Cerebellar cortex (tissue), 1 donor: ENCODE data around the gene RMP24.
"Not testable (repeated sequence)": the region's sequence is repeated elsewhere in the genome, so short reads cannot be mapped to it uniquely, and the experiment has no call there.

Experiments
- DNase-seq: peaks from one replicate; pipeline ENCODE4 v3.0.0-alpha.2; 2015; ENCODE audit warnings: low spot score

Gene RMP24

GRCh38 chr18:35972197-35973000 is at the start of gene RMP24:
Gene RMP24 (plus strand): TSS chr18:35972679.
- DNase-seq, result peak; percentile 94

GRCh38 chr18:35923939-35924684 is 48.4 kb upstream of the RMP24 start:
- DNase-seq, result no peak

DNA sequence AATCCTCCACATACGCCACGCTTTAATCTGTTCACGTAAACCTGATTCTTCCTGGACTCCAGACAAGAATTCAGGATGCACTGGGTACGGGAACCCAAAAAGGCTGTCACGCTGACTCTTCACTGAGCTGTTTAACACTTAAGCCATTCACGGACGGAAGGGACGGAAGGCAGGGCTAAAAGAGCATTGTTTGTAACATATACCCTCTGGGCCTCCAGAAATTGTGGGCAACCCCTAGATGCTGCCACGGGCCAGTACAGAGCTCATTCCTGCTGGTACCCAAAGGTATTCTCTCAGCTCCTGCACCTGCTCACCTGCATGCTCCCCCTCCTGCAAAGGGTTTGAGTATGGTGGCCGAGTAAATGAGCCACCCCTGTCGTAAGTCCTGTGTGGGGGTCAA is 45.6 kb upstream of the RMP24 start:
- DNase-seq, result no peak

DNA sequence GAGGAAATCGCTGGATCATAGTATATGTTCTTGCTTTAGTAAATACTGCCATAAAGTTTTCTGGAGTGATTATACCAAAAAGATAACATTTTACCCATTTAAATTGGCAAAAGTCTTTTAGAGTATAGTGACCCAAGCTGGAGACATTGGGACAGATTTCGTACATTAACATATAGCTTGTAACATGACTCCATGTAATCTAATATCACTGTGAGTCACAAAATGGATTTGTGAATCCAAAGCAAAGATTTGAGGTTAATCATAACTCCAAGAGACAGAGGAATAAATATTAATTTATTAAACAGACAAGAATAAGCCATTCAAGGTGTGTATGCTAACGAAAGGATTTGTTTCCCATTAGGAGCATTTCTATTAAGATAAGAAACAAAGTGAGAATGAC is 45.0 kb upstream of the RMP24 start:
- DNase-seq, result no peak

DNA sequence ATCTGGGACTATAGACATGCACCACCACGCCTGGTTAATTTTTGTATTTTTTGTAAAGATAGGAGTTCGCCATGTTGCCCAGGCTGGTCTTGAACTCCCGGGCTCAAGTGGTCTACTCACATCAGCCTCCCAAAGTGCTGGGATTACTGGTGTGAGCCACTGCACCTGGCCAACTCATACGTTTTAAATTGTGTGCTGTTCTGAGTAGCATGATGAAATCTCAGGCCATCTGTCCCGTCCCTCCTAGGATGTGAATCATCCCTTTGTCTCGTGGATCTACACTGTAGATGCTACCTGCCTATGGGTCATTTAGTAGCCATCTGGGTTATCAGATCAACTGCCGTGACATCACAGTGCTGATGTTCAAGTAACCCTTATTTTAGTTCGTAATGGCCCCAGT is 38.5 kb upstream of the RMP24 start:
- DNase-seq, result no peak

DNA sequence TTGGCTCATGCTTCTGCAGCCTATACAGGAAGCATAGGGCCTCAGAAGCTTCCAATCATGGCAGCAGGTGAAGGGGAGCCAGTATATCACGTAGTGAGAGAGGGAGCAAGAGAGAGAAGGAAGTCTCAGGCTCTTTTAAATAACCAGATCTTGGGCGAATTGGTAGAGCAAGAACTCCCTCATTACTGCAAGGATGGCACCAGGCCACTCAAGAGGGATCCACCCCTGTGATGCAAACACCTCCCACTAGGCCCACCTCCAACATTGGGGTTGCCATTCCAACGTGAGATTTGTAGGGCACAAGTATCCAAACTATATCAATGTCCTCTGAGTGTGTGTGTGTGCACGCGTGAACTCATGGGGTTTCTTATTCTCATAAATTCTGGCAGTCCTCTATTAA is 37.6 kb upstream of the RMP24 start:
- DNase-seq, result no peak

- no peak for DNase-seq
These were observed 36.7 kb upstream of the RMP24 start for GRCh38 chr18:35935805-35936204.

GRCh38 chr18:35936951-35937350 is 35.5 kb upstream of the RMP24 start:
- DNase-seq, result no peak

DNA sequence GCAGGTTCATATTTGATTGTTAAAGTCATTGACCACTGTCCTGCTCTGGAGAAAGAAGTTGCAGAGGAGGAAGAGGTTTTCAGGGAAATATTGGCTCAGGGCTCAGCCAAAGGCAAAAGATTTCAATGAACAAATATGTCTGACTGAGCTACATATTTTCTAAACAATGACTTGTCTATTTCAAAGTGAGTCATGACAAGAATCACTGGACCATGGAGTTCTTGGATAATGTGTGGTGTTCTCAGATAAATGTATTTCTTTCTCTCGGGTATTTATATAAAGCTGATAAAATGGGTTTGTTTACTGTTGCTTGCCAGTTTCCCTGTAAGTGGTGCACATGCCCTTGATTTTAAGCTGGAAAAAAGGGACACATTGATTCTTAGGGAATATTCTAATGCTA is 34.3 kb upstream of the RMP24 start:
- DNase-seq, result no peak

DNA sequence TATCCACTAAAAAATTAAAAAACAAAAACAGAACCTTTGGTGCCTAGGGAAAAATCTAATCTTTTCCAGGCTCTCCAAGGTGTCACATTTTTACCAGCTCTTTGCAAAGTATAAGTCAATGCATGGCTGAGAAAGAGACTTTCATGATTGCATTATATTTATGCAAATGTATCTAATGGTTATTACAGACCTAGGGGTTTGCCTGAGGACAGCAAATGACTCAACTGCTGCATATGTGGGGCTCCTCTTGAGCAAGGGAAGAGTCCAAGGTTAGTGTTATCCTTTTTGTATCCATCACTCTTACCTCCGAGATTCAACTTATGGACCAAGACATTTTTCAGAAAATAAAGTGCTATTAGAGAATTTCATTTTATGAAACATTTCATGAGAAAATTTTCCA is 33.9 kb upstream of the RMP24 start:
- no peak for DNase-seq

- no peak for DNase-seq
These were observed 33.3 kb upstream of the RMP24 start for GRCh38 chr18:35939138-35939537.

- no peak for DNase-seq
These were observed 31.2 kb upstream of the RMP24 start for GRCh38 chr18:35941299-35941698.

DNA sequence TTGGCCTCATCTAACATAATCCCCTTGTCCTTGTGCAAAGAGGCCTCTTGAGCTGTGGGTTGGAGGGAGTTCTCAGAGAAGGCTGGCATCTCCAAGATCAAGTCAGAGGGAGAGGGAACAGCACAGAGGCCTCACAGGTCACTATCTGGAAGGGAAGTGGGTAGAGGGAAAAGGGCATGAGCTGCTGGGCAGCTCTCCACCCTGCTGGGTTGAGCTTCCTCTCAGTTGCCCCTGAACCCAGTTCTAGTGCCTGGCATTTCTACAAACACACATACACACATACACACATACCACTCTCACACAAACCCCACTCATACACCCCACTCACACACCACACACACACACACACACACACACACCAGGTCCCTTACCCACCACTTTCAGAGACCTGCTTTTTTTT is 30.3 kb upstream of the RMP24 start:
- no peak for DNase-seq

- DNase-seq, result no peak
These were observed 29.8 kb upstream of the RMP24 start for GRCh38 chr18:35942661-35943060.

- no peak for DNase-seq
These were observed 24.4 kb upstream of the RMP24 start for GRCh38 chr18:35948080-35948479.

DNA sequence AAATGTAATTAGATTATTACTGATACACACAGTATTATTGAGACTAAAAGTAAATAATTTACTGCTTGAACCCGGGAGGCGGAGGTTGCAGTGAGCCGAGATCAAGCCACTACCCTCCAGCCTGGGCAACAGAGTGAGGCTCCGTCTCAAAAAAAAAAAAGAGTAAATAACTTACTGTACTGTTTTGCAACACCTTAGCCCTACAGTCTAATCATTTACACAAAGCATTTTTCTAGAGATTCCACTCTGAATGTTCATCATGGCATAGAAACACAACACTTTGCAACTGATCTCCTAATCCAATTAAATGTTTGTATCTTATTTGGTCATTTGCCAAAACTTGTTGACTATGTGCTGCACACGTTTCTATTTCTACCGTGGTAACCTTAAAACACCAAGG is 23.4 kb upstream of the RMP24 start:
- DNase-seq, result no peak

DNA sequence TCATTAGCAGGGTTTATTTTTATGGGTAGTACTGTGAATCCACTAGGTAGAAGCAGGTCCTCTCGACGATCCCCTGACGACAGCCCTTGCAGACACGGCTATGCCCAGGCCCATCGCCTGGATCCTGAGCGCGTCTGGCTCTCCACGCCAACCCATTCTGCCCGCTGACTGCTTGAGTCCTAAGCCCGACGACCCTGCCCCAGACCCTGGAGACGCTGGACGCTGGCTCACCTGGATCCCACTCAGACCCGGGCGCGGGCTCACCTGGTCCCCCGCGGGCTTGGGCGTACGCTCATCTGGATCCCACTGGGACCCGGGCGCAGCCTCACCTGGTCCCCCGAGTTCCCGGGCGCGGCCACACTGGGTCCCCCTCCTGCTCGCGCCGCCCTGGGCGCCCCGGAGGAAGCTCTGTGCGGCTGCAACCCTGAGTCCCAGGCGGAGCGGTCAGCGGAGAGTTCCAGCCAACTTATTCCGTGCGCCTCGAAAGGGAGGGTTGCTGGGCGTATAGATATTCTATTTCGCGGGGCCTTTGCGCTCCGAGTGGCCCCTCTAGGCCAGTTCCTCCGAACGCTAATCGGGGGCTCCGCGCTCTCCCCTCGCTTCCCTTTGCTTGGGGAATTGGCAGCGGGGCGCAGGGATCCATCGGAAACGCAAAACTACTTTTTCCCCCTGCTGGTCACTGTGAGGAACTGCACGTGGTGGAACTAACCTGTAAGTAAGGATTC is 22.4 kb upstream of the RMP24 start:
- peak; percentile 67 for DNase-seq

DNA sequence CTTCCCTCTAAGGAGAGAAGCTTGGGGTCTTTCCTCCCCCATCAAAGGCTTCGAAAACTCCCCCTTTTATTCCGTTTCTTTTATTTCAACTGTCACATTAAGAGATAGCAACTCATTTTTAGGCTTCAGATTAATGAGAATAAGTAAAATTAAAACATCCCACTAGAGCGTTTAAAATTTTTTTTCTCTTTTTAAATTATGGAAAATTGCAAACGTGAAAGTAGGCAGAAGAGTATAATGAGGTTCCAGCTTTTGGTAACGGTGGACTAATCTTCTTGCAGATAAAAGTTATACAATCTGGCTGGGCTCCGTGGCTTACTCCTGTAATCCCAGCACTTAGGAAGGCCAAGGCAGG is 21.9 kb upstream of the RMP24 start:
- DNase-seq, result no peak

DNA sequence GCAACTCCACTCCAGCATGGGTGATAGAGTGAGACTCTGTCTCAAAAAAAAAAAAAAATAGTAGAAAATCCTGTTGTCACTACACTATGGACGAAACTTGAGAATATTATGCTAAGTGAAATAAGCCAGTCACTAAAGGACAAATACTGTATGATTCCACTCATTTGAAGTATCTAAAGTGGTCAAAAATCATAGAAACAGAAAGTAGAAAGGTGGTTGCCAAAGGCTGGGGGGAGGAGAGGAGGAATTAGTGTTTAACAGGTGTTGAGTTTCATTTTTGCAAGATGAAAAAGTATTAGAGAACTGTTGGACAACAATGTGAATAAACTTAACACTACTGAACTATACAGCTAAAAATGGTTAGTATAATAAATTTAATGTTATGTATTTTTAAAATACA is 18.8 kb upstream of the RMP24 start:
- DNase-seq, result no peak

DNA sequence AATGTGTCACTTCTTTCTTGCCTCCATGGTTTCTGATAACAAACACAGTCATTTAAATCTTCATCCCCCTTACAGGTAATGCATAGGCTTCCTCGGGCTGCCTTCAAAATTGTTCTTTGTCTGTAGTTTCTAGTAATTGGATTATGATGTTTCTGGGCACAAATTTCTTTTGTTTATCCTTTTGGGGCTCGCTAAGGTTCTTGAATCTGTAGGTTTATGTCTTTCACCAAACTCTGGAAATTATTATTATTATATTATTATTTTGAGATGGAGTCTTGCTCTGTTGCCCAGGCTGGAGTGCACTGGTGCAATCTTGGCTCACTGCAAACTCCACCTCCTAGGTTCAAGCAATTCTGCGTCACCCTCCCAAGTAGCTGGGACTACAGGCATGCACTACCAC is 16.3 kb upstream of the RMP24 start:
- no peak for DNase-seq

DNA sequence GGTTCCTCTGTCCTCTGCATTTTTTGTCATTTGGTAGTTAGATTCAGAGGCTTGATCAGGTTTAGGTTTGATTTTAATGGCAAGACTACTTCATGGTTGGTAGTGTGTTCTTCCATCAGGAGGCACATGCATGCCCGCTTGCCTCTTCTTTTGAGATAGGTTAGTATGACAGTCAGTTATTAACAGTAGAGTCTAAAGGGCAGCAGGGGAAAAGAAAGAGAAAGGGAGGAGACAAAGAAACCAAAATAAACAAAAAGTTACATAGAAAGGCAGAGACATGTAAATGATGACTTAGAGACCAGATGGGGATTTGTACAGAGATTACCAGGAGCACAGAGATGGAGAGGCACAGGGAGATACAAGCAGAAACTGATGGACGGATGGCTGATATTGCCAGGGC is 10.2 kb upstream of the RMP24 start:
- no peak for DNase-seq

GRCh38 chr18:35964319-35964718 is 8.2 kb upstream of the RMP24 start:
- no peak for DNase-seq

DNA sequence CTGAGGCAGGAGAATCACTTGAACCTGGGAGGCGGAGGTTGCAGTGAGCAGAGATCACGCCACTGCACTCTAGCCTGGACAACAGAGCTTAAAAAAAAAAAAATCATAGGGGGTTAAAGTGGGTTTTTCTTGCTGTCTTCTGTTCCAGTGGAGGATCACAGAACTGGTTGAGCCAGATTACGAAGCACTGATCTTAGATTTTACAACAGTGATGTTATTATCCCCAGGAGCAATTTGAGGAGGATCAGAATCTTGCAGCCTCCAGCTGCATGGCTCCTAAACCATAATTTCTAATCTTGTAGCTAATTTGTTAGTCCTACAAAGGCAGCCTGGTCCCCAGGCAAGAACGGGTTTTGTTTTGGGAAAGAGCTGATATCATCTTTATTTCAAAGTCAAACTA is 4.6 kb upstream of the RMP24 start:
- DNase-seq, result not testable (repeated sequence)
